ENCODE results near the gene ITPRIP.

ITPRIP gene

GRCh38 chr10:104318810-104319741 lies 19.2 kb downstream of the ITPRIP start:
- TF ChIP-seq ZBTB7A (IDR thresholded peaks at IDR 0.05; ENCODE audit: low read depth) (no peak), EGR1 (IDR thresholded peaks at IDR 0.05) (no peak), MAX (IDR thresholded peaks at IDR 0.05) (no peak), REST (IDR thresholded peaks at IDR 0.05; ENCODE audit: low read depth) (no peak), USF1 (IDR thresholded peaks at IDR 0.05) (no peak), YY1 (IDR thresholded peaks at IDR 0.05; ENCODE audit: low read depth) (no peak), CREB1 (IDR thresholded peaks at IDR 0.05; ENCODE audit: low read depth) (no peak), RAD21 (IDR thresholded peaks at IDR 0.05; ENCODE audit: low read depth) (no peak), CEBPB (IDR thresholded peaks at IDR 0.05) (no peak), TEAD4 (IDR thresholded peaks at IDR 0.05) (no peak), TAF1 (IDR thresholded peaks at IDR 0.05; ENCODE audit: low read depth) (no peak), NFIC (IDR thresholded peaks at IDR 0.05) (no peak), EP300 (IDR thresholded peaks at IDR 0.05; ENCODE audit: borderline replicate concordance) (no peak), TCF12 (IDR thresholded peaks at IDR 0.05; ENCODE audit: low read depth) (no peak), FOXM1 (IDR thresholded peaks at IDR 0.05; ENCODE audit: borderline replicate concordance, low read depth) (no peak)

GRCh38 chr10:104318326-104318725 lies 19.9 kb downstream of the ITPRIP start:
- TF ChIP-seq NFIC (IDR thresholded peaks at IDR 0.05) (no peak), EGR1 (IDR thresholded peaks at IDR 0.05) (no peak), RAD21 (IDR thresholded peaks at IDR 0.05; ENCODE audit: low read depth) (no peak), TCF12 (IDR thresholded peaks at IDR 0.05; ENCODE audit: low read depth) (no peak), USF1 (IDR thresholded peaks at IDR 0.05) (no peak), CREB1 (IDR thresholded peaks at IDR 0.05; ENCODE audit: low read depth) (no peak), ZBTB7A (IDR thresholded peaks at IDR 0.05; ENCODE audit: low read depth) (no peak), TEAD4 (IDR thresholded peaks at IDR 0.05) (no peak), TAF1 (IDR thresholded peaks at IDR 0.05; ENCODE audit: low read depth) (no peak), YY1 (IDR thresholded peaks at IDR 0.05; ENCODE audit: low read depth) (no peak), CEBPB (IDR thresholded peaks at IDR 0.05) (no peak), EP300 (IDR thresholded peaks at IDR 0.05; ENCODE audit: borderline replicate concordance) (no peak), FOXM1 (IDR thresholded peaks at IDR 0.05; ENCODE audit: borderline replicate concordance, low read depth) (no peak), REST (IDR thresholded peaks at IDR 0.05; ENCODE audit: low read depth) (no peak), MAX (IDR thresholded peaks at IDR 0.05) (no peak)

- TF ChIP-seq TEAD4 (IDR thresholded peaks at IDR 0.05) (no peak), EGR1 (IDR thresholded peaks at IDR 0.05) (no peak), CEBPB (IDR thresholded peaks at IDR 0.05) (no peak), NFIC (IDR thresholded peaks at IDR 0.05) (no peak), RAD21 (IDR thresholded peaks at IDR 0.05; ENCODE audit: low read depth) (no peak), YY1 (IDR thresholded peaks at IDR 0.05; ENCODE audit: low read depth) (no peak), CREB1 (IDR thresholded peaks at IDR 0.05; ENCODE audit: low read depth) (no peak), REST (IDR thresholded peaks at IDR 0.05; ENCODE audit: low read depth) (no peak), EP300 (IDR thresholded peaks at IDR 0.05; ENCODE audit: borderline replicate concordance) (no peak), MAX (IDR thresholded peaks at IDR 0.05) (no peak), TAF1 (IDR thresholded peaks at IDR 0.05; ENCODE audit: low read depth) (no peak), TCF12 (IDR thresholded peaks at IDR 0.05; ENCODE audit: low read depth) (no peak), ZBTB7A (IDR thresholded peaks at IDR 0.05; ENCODE audit: low read depth) (no peak), FOXM1 (IDR thresholded peaks at IDR 0.05; ENCODE audit: borderline replicate concordance, low read depth) (no peak), USF1 (IDR thresholded peaks at IDR 0.05) (no peak)
Observed at GRCh38 chr10:104317726-104318299, 20.5 kb downstream of the ITPRIP start.

All from Ishikawa (cell line).